HEK293 (cell line): ENCODE results near the gene PMCH.

Experiments
- CTCF ChIA-PET: fragments of 350-600 bp; formaldehyde crosslinking; extraction: SDS; loops from one replicate; lab custom pipeline; 2021; ENCODE audit warnings: antibody characterized with exemption; lab: Yijun Ruan, JAX
- POLR2A ChIA-PET: fragments of 300-600 bp; formaldehyde crosslinking; extraction: SDS; loops from one replicate; lab custom pipeline; 2020; ENCODE audit warnings: antibody characterized with exemption, inconsistent platforms; lab: Yijun Ruan, JAX
- H3K27ac ChIP-seq: fragments of 200-500 bp; sonication (Bioruptor generic); 2 replicates; pipeline ENCODE4 v1.5.1; 2014; ENCODE audit warnings: low read depth, low read length, control low read depth, inconsistent platforms; ENCODE audit errors: extremely low read depth
- H3K36me3 ChIP-seq, 2 experiments: fragments of 200-500 bp in 1 of 2; sonication (Bioruptor generic) in 1 of 2; 1 replicate in 1 of 2; 2 replicates in 1 of 2; pipeline ENCODE4 v1.5.1; 2014 to 2017; ENCODE audit warnings: inconsistent platforms in 2 of 2, low read length in 2 of 2; ENCODE audit not compliant: control insufficient read depth in 2 of 2, insufficient read depth in 1 of 2
- H3K4me1 ChIP-seq: fragments of 200-500 bp; sonication (Bioruptor generic); 2 replicates; pipeline ENCODE4 v1.5.1; 2014; ENCODE audit warnings: mild to moderate bottlenecking, low read length, inconsistent platforms; ENCODE audit not compliant: control insufficient read depth, insufficient read depth
- H3K4me3 ChIP-seq: 2 replicates; pipeline ENCODE4 v1.5.1; 2011; ENCODE audit warnings: low read depth, mild to moderate bottlenecking, control low read depth, low read length, moderate library complexity
- H3K9me3 ChIP-seq: fragments of 200-500 bp; sonication (Bioruptor generic); 2 replicates; pipeline ENCODE4 v1.5.1; 2014; ENCODE audit warnings: low read depth, low read length, inconsistent platforms; ENCODE audit not compliant: control insufficient read depth, insufficient read depth
- BCL6B ChIP-seq: fragments of 450-650 bp; formaldehyde crosslinking; IDR thresholded peaks from 2 replicates; pipeline ENCODE4 v1.5.1; 2017; ENCODE audit warnings: missing biosample characterization, missing genetic modification characterization
- FEZF1 ChIP-seq: fragments of 450-650 bp; formaldehyde crosslinking; IDR thresholded peaks from 2 replicates; pipeline ENCODE4 v1.5.1; 2016; ENCODE audit warnings: missing biosample characterization, missing genetic modification characterization
- HOXC10 ChIP-seq: sonication (generic); formaldehyde crosslinking; IDR thresholded peaks from 2 replicates; pipeline ENCODE4 v1.8.1; 2023; ENCODE audit warnings: mild to moderate bottlenecking, missing genetic modification reagents
- KLF1 ChIP-seq: fragments of 450-650 bp; formaldehyde crosslinking; IDR thresholded peaks from 2 replicates; pipeline ENCODE4 v1.5.1; 2016; ENCODE audit warnings: missing biosample characterization, missing genetic modification characterization
- KLF7 ChIP-seq: fragments of 450-650 bp; formaldehyde crosslinking; IDR thresholded peaks from 2 replicates; pipeline ENCODE4 v1.5.1; 2016; ENCODE audit warnings: missing biosample characterization, missing genetic modification characterization, borderline replicate concordance
- MZF1 ChIP-seq: fragments of 450-650 bp; formaldehyde crosslinking; IDR thresholded peaks from 2 replicates; pipeline ENCODE4 v1.5.1; 2017; ENCODE audit warnings: missing biosample characterization, missing genetic modification characterization, borderline replicate concordance
- SCRT2 ChIP-seq: fragments of 450-650 bp; formaldehyde crosslinking; IDR thresholded peaks from 2 replicates; pipeline ENCODE4 v1.5.1; 2016; ENCODE audit warnings: missing biosample characterization, missing genetic modification characterization
- YY1 ChIP-seq: fragments of 450-650 bp; formaldehyde crosslinking; IDR thresholded peaks from 2 replicates; pipeline ENCODE4 v1.5.1; 2018; ENCODE audit warnings: missing biosample characterization, missing genetic modification characterization
- ZBTB20 ChIP-seq: fragments of 450-650 bp; formaldehyde crosslinking; IDR thresholded peaks from 2 replicates; pipeline ENCODE4 v1.5.1; 2016; ENCODE audit warnings: missing biosample characterization, missing genetic modification characterization
- ZBTB26 ChIP-seq: fragments of 450-650 bp; formaldehyde crosslinking; optimal IDR thresholded peaks from 2 replicates; pipeline ENCODE3; 2016; ENCODE audit warnings: missing biosample characterization, mild to moderate bottlenecking, missing genetic modification characterization
- ZNF132 ChIP-seq: fragments of 450-650 bp; formaldehyde crosslinking; IDR thresholded peaks from 2 replicates; pipeline ENCODE4 v1.5.1; 2017; ENCODE audit warnings: missing biosample characterization, missing genetic modification characterization, borderline replicate concordance
- ZNF175 ChIP-seq: fragments of 450-650 bp; formaldehyde crosslinking; IDR thresholded peaks from 2 replicates; pipeline ENCODE4 v1.5.1; 2016; ENCODE audit warnings: missing biosample characterization, missing genetic modification characterization
- ZNF311 ChIP-seq: fragments of 450-650 bp; formaldehyde crosslinking; IDR thresholded peaks from 2 replicates; pipeline ENCODE4 v1.5.1; 2017; ENCODE audit warnings: missing biosample characterization, missing genetic modification characterization, borderline replicate concordance
- ZNF394 ChIP-seq: fragments of 450-650 bp; formaldehyde crosslinking; IDR thresholded peaks from 2 replicates; pipeline ENCODE4 v1.5.1; 2016; ENCODE audit warnings: missing biosample characterization, missing genetic modification characterization, mild to moderate bottlenecking, moderate library complexity, borderline replicate concordance
- ZNF501 ChIP-seq: fragments of 450-650 bp; formaldehyde crosslinking; IDR thresholded peaks from 2 replicates; pipeline ENCODE4 v1.5.1; 2016; ENCODE audit warnings: missing biosample characterization, missing genetic modification characterization
- ZNF544 ChIP-seq: fragments of 450-650 bp; formaldehyde crosslinking; IDR thresholded peaks from 2 replicates; pipeline ENCODE4 v1.5.0; 2017; ENCODE audit warnings: missing biosample characterization, missing genetic modification characterization
- ZNF626 ChIP-seq: fragments of 450-650 bp; sonication (Bioruptor Pico); formaldehyde crosslinking; IDR thresholded peaks from 2 replicates; pipeline ENCODE4 v1.5.1; 2018; ENCODE audit warnings: missing biosample characterization, missing genetic modification characterization, inconsistent platforms
- ZNF660 ChIP-seq: fragments of 450-650 bp; IDR thresholded peaks from 2 replicates; pipeline ENCODE4 v1.5.1; 2018; ENCODE audit warnings: missing biosample characterization, mild to moderate bottlenecking, missing genetic modification characterization
- ZNF670 ChIP-seq: fragments of 450-650 bp; formaldehyde crosslinking; IDR thresholded peaks from 2 replicates; pipeline ENCODE4 v1.5.1; 2016; ENCODE audit warnings: missing biosample characterization, missing genetic modification characterization, low read depth
- ZNF792 ChIP-seq: fragments of 450-650 bp; formaldehyde crosslinking; IDR thresholded peaks from 2 replicates; pipeline ENCODE4 v1.5.1; 2016; ENCODE audit warnings: missing biosample characterization, missing genetic modification characterization
- ZSCAN23 ChIP-seq: fragments of 450-650 bp; formaldehyde crosslinking; IDR thresholded peaks from 2 replicates; pipeline ENCODE4 v1.5.1; 2016; ENCODE audit warnings: missing biosample characterization, missing genetic modification characterization
- TF ChIP-seq, protein P1 (sequence below): fragments of 450-650 bp; formaldehyde crosslinking; IDR thresholded peaks from 2 replicates; pipeline ENCODE4 v1.5.1; 2017; ENCODE audit warnings: missing biosample characterization, missing genetic modification characterization
- TF ChIP-seq, protein P2 (sequence below): fragments of 450-650 bp; formaldehyde crosslinking; IDR thresholded peaks from 2 replicates; pipeline ENCODE4 v1.5.1; 2016; ENCODE audit warnings: missing biosample characterization, missing genetic modification characterization
- TF ChIP-seq, protein P3 (sequence below): fragments of 450-650 bp; formaldehyde crosslinking; IDR thresholded peaks from 2 replicates; pipeline ENCODE4 v1.5.1; 2016; ENCODE audit warnings: missing biosample characterization, missing genetic modification characterization

Gene PMCH

DNA sequence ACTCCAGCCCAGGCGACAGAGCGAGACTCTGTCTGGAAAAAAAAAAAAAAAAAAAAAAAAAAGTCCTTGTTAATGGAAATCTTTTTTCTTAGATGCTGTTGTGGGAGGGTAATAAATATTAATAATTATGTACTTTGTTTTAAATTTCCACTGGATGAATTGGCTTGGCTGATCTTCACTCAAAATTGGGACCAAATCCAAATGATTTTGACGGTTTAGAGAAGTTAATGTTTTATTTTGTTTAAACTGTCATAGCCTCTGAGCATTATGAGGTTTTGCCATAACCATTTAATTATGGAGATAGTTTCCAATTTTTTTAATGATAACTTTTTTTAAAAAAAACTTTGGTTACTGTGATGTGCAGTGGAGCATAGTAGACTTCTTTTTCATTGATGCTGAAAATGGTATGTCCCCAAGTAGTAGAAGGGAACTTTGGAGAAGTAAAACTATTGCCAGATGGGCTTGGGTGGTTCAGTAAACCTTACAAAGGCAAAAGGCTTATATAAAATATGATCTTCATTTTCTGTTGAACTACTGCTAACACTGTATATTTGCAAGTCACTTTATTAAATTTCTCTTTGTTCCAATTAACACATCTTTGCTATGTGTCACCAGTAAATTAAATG, 3.9 kb upstream of the PMCH start (continued):
- TF ChIP-seq ZNF660 (no peak), ZBTB26 (tag by site-specific recombination) (no peak), ZNF544 (no peak), KLF7 (no peak), SCRT2 (tag by site-specific recombination) (no peak), KLF1 (tag by site-specific recombination) (no peak), ZNF132 (tag by site-specific recombination) (no peak), MZF1 (tag by site-specific recombination) (no peak), ZSCAN23 (tag by site-specific recombination) (no peak), ZNF394 (tag by site-specific recombination) (no peak)
- TF ChIP-seq, protein P1, sequence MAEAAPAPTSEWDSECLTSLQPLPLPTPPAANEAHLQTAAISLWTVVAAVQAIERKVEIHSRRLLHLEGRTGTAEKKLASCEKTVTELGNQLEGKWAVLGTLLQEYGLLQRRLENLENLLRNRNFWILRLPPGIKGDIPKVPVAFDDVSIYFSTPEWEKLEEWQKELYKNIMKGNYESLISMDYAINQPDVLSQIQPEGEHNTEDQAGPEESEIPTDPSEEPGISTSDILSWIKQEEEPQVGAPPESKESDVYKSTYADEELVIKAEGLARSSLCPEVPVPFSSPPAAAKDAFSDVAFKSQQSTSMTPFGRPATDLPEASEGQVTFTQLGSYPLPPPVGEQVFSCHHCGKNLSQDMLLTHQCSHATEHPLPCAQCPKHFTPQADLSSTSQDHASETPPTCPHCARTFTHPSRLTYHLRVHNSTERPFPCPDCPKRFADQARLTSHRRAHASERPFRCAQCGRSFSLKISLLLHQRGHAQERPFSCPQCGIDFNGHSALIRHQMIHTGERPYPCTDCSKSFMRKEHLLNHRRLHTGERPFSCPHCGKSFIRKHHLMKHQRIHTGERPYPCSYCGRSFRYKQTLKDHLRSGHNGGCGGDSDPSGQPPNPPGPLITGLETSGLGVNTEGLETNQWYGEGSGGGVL (tag by site-specific recombination): no peak
- TF ChIP-seq, all 188 proteins: peak for 0

GRCh38 chr12:102195826-102196225, 1.8 kb downstream of the PMCH start:
- H3K27ac ChIP-seq: no peak overlapping the region
- TF ChIP-seq ZNF792 (tag by site-specific recombination): no peak
- no peak for TF ChIP-seq ZNF670
- TF ChIP-seq, all 188 proteins: peak for 0
- H3K9me3 ChIP-seq: no peaks in the 10 kb centered on the region
- H3K4me3 ChIP-seq: no peak overlapping the region
- ChIA-PET POLR2A (no interaction called here), CTCF (interaction anchor here (0.6 to 0.7 kb wide), 2 partner anchors 10 to 289 kb away, joined by 4 to 8 read pairs; no protein-coding TSS in a partner anchor)
- peaks cover 3 to 6% of the 10 kb centered on the region in 2 experiments; a peak in 2 of 3 replicates for H3K36me3 ChIP-seq
- no peaks in the 10 kb centered on the region for H3K4me1 ChIP-seq

- Histone ChIP-seq H3K9me3 (no peaks in the 10 kb centered on the region), H3K4me3 (no peak overlapping the region), H3K36me3 (peaks cover 3 to 28% of the 10 kb centered on the region in 2 experiments; a peak in 2 of 3 replicates)
- TF ChIP-seq ZNF626 (tag by site-specific recombination): no peak
- no peak for TF ChIP-seq ZNF311 (tag by site-specific recombination)
- TF ChIP-seq ZNF175 (tag by site-specific recombination): no peak
- TF ChIP-seq YY1 (tag by site-specific recombination): no peak
- TF ChIP-seq, all 188 proteins: peak for 0
- Histone ChIP-seq H3K4me1 (no peaks in the 10 kb centered on the region), H3K27ac (no peak overlapping the region)
- ChIA-PET CTCF (no interaction called here), POLR2A (no interaction called here)
Measured at GRCh38 chr12:102182635-102183034, 15.0 kb downstream of the PMCH start.

DNA sequence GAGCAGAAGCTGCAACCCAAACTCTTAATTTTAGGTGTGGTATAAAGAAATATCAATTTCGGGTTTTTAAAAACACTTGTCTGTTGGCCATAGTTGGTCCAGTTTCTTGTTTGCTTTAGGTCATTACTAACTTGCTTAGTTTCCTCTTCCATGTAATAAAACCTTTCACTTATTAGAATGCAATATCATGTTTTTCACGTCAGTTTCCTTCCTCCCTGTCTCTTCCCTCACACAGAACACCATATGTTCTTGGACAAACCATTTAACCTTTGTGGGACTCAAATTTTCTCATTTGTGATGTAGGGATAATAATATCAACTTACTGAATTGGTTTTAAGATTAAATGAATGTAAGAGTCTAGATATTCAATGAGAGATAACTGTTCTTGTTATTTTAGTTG, 22.9 kb downstream of the PMCH start:
- CTCF ChIA-PET: interaction anchor here (1.2 kb wide), 1 partner anchor 15 kb away, joined by 3 read pairs; no protein-coding TSS in a partner anchor
- Histone ChIP-seq H3K9me3 (no peaks in the 10 kb centered on the region), H3K27ac (no peak overlapping the region), H3K36me3 (peaks cover 14 to 24% of the 10 kb centered on the region in 2 experiments; a peak in 2 of 3 replicates), H3K4me1 (no peaks in the 10 kb centered on the region), H3K4me3 (no peak overlapping the region)
- POLR2A ChIA-PET: no interaction called here
- TF ChIP-seq BCL6B (tag by site-specific recombination) (no peak), ZNF501 (tag by site-specific recombination) (no peak), HOXC10 (no peak), FEZF1 (tag by site-specific recombination) (no peak), ZBTB20 (no peak)
- TF ChIP-seq, protein P2, sequence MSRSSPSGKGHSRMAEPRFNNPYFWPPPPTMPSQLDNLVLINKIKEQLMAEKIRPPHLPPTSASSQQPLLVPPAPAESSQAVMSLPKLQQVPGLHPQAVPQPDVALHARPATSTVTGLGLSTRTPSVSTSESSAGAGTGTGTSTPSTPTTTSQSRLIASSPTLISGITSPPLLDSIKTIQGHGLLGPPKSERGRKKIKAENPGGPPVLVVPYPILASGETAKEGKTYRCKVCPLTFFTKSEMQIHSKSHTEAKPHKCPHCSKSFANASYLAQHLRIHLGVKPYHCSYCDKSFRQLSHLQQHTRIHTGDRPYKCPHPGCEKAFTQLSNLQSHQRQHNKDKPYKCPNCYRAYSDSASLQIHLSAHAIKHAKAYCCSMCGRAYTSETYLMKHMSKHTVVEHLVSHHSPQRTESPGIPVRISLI: no peak
- TF ChIP-seq, protein P3, sequence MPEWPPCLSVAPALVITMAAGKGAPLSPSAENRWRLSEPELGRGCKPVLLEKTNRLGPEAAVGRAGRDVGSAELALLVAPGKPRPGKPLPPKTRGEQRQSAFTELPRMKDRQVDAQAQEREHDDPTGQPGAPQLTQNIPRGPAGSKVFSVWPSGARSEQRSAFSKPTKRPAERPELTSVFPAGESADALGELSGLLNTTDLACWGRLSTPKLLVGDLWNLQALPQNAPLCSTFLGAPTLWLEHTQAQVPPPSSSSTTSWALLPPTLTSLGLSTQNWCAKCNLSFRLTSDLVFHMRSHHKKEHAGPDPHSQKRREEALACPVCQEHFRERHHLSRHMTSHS (tag by site-specific recombination): no peak
